ENCODE measurements around the gene BEND5.

BEND5 gene

DNA sequence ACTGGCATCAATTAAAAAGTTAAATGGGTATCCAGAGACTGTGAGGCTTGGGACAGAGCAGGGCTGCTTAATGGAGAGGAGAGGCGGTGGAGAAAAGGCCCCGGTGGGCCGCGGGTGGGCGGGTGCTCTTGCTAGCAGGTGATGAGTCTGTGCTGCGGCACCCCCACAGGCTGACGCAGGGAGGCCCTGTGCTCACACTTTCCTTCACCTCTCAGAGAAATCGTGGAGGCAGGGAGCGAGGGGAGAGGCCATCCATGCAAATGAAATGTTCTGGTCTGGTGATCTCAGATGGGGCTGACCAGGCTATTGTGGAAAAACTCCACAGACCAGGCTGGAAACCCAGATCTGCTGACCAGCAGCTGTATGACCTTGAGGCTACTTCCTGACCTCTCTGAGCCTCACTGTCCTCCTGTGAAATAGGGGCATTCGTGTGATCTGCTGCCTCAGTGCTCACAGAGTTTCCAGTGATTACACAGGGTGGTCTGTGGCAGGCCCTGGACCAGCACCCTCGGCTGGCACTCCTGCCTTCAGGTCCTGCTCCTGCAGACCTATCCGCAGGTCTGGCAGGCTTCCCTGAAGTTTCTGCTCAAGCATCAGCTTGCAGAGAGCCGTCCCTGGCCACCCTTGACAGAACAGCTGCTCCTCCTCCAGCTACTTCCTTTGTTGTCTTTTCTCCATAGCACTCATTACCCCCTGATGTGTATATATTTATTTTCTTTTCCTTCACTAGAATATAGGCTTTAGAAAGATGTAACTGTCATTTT lies 89.2 kb downstream of the BEND5 start:
- DNase-seq (ENCODE audit: low read depth) = no peak
- H3K4me3 ChIP-seq (ENCODE audit: low read depth, low read length) = no peak overlapping the region
- TF ChIP-seq, protein P1, sequence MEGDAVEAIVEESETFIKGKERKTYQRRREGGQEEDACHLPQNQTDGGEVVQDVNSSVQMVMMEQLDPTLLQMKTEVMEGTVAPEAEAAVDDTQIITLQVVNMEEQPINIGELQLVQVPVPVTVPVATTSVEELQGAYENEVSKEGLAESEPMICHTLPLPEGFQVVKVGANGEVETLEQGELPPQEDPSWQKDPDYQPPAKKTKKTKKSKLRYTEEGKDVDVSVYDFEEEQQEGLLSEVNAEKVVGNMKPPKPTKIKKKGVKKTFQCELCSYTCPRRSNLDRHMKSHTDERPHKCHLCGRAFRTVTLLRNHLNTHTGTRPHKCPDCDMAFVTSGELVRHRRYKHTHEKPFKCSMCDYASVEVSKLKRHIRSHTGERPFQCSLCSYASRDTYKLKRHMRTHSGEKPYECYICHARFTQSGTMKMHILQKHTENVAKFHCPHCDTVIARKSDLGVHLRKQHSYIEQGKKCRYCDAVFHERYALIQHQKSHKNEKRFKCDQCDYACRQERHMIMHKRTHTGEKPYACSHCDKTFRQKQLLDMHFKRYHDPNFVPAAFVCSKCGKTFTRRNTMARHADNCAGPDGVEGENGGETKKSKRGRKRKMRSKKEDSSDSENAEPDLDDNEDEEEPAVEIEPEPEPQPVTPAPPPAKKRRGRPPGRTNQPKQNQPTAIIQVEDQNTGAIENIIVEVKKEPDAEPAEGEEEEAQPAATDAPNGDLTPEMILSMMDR (IDR thresholded peaks at IDR 0.05; ENCODE audit: control insufficient read depth, extremely low read depth, insufficient read depth) = no peak

DNA sequence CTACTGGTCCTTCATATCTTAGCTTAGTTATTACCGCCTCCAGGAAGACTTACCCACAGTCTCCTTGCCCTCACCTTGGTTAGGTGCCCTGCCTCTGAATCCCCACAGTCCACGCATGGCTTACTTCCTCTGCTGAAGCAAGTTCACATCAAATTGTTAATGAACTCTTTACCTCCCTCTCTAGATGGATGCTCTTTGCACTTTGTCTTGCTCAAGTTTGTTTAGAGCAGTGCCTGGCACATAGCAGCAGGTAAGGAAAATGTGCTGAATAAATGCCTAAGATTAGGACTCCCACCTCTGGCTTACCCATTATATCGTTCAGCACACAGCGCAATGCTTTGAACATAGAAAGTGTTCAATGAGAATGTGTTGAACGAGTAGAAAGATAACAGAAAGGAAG lies 90.5 kb downstream of the BEND5 start:
- DNase-seq (ENCODE audit: low read depth) = no peak
- TF ChIP-seq, protein P1 (IDR thresholded peaks at IDR 0.05; ENCODE audit: control insufficient read depth, extremely low read depth, insufficient read depth) = no peak
- H3K4me3 ChIP-seq (ENCODE audit: low read depth, low read length) = no peak overlapping the region

DNA sequence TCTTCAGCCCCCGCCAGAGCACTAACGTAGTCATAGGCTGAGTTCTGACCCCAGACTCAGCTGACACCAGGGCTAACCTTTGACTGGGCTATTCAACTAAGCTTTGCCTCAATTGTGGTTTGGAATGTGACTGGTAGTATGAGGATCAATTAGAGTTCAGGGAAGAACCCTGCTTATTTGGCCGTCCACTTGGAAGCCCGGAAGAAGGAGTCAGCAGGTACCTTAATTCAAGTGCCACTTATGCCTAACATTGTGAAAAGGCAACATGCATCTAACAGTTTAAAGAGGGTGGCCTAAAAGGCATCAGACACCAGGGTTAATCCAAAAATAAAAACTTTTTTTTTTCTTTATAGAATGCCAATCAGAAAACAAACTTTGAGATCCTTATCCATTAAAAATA lies 92.3 kb downstream of the BEND5 start:
- TF ChIP-seq, protein P1 (IDR thresholded peaks at IDR 0.05; ENCODE audit: control insufficient read depth, extremely low read depth, insufficient read depth) = no peak
- H3K4me3 ChIP-seq (ENCODE audit: low read depth, low read length) = no peak overlapping the region
- no peak for DNase-seq (ENCODE audit: low read depth)

DNA sequence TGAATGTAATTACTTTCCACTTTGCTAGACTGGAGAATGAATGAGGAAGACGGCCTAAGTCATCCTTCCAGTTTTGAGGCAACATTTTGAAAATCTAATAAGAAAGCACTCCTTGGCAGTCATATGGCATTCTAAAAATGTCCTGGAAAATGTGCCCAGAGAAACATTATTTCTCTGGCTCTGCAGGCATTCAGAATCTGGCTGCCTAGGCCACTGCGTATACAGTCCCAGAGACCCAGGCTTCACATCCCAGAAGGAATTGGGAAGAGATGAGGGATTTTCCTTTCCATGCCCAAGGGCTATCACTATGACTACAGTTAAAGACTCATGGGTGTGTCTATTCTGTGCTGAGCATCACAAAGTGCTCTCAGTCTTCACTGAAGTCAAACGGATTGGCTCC lies 92.9 kb downstream of the BEND5 start:
- TF ChIP-seq, protein P1 (IDR thresholded peaks at IDR 0.05; ENCODE audit: control insufficient read depth, extremely low read depth, insufficient read depth) = no peak
- H3K4me3 ChIP-seq (ENCODE audit: low read depth, low read length) = no peak overlapping the region
- DNase-seq (ENCODE audit: low read depth) = no peak

DNA sequence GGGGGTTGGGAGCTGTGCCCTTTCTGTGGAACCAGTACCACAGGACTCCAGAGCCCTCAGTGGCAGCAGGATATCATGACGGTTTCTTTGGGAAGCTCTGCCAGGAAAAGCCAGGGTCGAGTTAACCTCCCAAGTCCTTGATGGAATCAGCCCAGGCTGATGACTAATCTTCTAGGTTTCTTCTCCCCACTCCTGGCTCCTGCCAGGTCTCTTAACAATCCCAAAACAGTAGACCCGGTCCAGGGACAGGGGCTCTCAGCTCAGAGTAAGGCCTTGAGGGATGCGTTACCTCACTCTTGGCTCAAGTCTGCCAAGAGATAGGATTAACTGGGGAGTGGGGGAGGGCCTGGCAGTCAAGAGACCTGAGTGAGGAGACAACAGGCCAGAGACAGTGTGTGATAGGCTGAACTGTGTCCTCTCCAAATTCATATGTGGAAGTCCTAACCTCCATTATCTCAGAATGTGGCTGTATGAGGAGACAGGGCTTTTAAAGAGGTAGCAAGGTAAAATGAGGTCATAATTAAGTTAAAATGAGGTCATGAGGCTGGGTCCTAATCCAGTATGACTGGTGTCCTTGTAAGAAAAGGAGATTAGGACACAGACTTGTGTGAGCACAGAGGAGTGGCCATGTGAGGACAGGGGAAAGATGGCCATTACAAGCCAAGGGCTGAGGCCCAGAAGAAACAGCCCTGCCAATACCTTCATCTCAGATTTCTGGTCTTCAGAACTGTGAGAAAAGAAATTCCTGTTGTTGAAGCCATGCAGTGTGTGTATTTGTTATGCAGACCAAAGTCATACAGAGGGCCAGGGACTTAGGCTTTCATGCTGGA lies 95.0 kb downstream of the BEND5 start:
- H3K4me3 ChIP-seq (ENCODE audit: low read depth, low read length) = no peak overlapping the region
- no peak for DNase-seq (ENCODE audit: low read depth)
- TF ChIP-seq, protein P1 (IDR thresholded peaks at IDR 0.05; ENCODE audit: control insufficient read depth, extremely low read depth, insufficient read depth) = no peak

DNA sequence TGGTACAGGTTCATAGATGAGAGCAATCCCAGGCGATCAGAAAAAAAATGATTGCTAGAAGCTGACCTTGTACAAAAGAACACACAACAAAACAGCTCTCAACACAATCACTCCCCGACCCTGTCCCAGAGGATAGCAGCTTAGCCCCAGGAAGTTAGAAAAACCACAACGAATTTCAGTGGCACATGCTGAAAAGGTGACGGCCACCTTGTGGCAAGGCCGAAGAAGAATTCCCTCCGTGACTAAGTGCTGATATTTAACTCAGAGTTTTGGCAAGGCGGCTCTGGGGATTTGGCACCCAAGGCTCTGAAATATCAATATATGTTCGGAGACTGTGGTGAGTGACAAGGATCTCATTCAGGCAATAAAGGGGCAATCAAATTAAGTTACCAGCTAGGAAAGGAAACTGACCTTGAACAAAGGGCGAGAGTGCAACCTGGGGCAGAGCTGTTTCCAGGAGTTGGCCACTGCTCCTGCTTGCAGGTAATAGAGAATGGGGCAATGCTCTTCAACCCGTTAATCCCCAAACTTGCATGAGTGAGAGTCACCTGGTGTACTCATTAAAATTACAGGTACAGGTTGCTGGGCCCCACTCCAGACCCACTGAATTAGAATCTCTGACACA lies 96.2 kb downstream of the BEND5 start:
- no peak for DNase-seq (ENCODE audit: low read depth)
- no peak overlapping the region for H3K4me3 ChIP-seq (ENCODE audit: low read depth, low read length)
- TF ChIP-seq, protein P1 (IDR thresholded peaks at IDR 0.05; ENCODE audit: control insufficient read depth, extremely low read depth, insufficient read depth) = peak; percentile 29

All from LNCaP clone FGC (cell line).